Measurements from ENCODE around the gene POLD2. TPM values are rescaled to one million over a fixed set of nuclear protein-coding genes. Genes with fewer than 3 reads are reported as not detected.
A peak's percentile ranks its signal among the peaks of the same experiment; 100 is the strongest.

POLD2 gene
- polyA plus RNA-seq, 3 donors from 2014 or later, result 39.8 to 65.7 (median 48.4) TPM

- Mint-ChIP-seq H3K4me1 (peaks cover 0 to 12% of the 10 kb centered on the region in 2 donors), H3K9me3 (no peaks in the 10 kb centered on the region), H3K27ac (no peak overlapping the region), H3K27me3 (ENCODE audit: low read depth in 3 of 3) (peaks cover 0 to 11% (median 9%) of the 10 kb centered on the region in 3 donors), H3K36me3 (no peaks in the 10 kb centered on the region), H3K4me3 (peak overlapping the region in 4 of 5 donors; percentile 14 to 64 (median 18))
- DNase-seq, result no peak
These were observed 21.1 kb downstream of the POLD2 start for GRCh38 chr7:44101966-44102845.

- H3K4me1 Mint-ChIP-seq, result peaks cover 0 to 12% of the 10 kb centered on the region in 2 donors
- DNase-seq, result no peak
- no peaks in the 10 kb centered on the region for H3K9me3 Mint-ChIP-seq
- no peak overlapping the region for H3K27ac Mint-ChIP-seq
- no peak overlapping the region for H3K4me3 Mint-ChIP-seq
- peaks cover 0 to 11% (median 9%) of the 10 kb centered on the region in 3 donors for H3K27me3 Mint-ChIP-seq (ENCODE audit: low read depth in 3 of 3)
- no peaks in the 10 kb centered on the region for H3K36me3 Mint-ChIP-seq
These were observed 21.9 kb downstream of the POLD2 start for GRCh38 chr7:44101303-44101965.

GRCh38 chr7:44100458-44101302, 22.7 kb downstream of the POLD2 start:
- H3K4me3 Mint-ChIP-seq, result no peak overlapping the region
- H3K4me1 Mint-ChIP-seq, result peaks cover 0 to 10% of the 10 kb centered on the region in 2 donors

GRCh38 chr7:44099669-44100068, 23.7 kb downstream of the POLD2 start:
- Mint-ChIP-seq H3K4me1 (peaks cover 0 to 3% of the 10 kb centered on the region in 2 donors), H3K9me3 (no peaks in the 10 kb centered on the region), H3K27ac (peak overlapping the region in 1 of 6 donors; percentile 24), H3K4me3 (no peak overlapping the region), H3K36me3 (no peaks in the 10 kb centered on the region), H3K27me3 (ENCODE audit: low read depth in 3 of 3) (peaks cover 0 to 7% (median 3%) of the 10 kb centered on the region in 3 donors)
- DNase-seq, result no peak

More at GRCh38 chr7:44100458-44101302, 22.7 kb downstream of the POLD2 start:
- Mint-ChIP-seq H3K27ac (no peak overlapping the region), H3K36me3 (no peaks in the 10 kb centered on the region), H3K9me3 (no peaks in the 10 kb centered on the region), H3K27me3 (ENCODE audit: low read depth in 3 of 3) (peaks cover 0 to 10% (median 7%) of the 10 kb centered on the region in 3 donors)
- no peak for DNase-seq

GRCh38 chr7:44098092-44099068, 25.0 kb downstream of the POLD2 start:
- no peaks in the 10 kb centered on the region for H3K36me3 Mint-ChIP-seq
- H3K4me3 Mint-ChIP-seq, result no peak overlapping the region
- peaks cover 0 to 7% (median 3%) of the 10 kb centered on the region in 3 donors for H3K27me3 Mint-ChIP-seq (ENCODE audit: low read depth in 3 of 3)
- no peaks in the 10 kb centered on the region for H3K9me3 Mint-ChIP-seq
- DNase-seq, result no peak
- peaks cover 0 to 2% of the 10 kb centered on the region in 2 donors for H3K4me1 Mint-ChIP-seq
- no peak overlapping the region for H3K27ac Mint-ChIP-seq

GRCh38 chr7:44097064-44097932, 26.1 kb downstream of the POLD2 start:
- Mint-ChIP-seq H3K4me3 (no peak overlapping the region), H3K4me1 (no peaks in the 10 kb centered on the region), H3K36me3 (no peaks in the 10 kb centered on the region), H3K27me3 (ENCODE audit: low read depth in 3 of 3) (peaks cover 0 to 7% (median 2%) of the 10 kb centered on the region in 3 donors), H3K27ac (no peak overlapping the region), H3K9me3 (no peaks in the 10 kb centered on the region)
- no peak for DNase-seq

- no peaks in the 10 kb centered on the region for H3K36me3 Mint-ChIP-seq
- no peak for DNase-seq
- H3K4me1 Mint-ChIP-seq, result no peaks in the 10 kb centered on the region
- no peaks in the 10 kb centered on the region for H3K9me3 Mint-ChIP-seq
- H3K27ac Mint-ChIP-seq, result no peak overlapping the region
- H3K4me3 Mint-ChIP-seq, result no peak overlapping the region
- H3K27me3 Mint-ChIP-seq (ENCODE audit: low read depth in 3 of 3), result peaks cover 0 to 11% (median 2%) of the 10 kb centered on the region in 3 donors
These were observed 26.9 kb downstream of the POLD2 start for GRCh38 chr7:44096326-44096881.

- no peak for DNase-seq
- no peak overlapping the region for H3K27ac Mint-ChIP-seq
- no peaks in the 10 kb centered on the region for H3K36me3 Mint-ChIP-seq
- no peaks in the 10 kb centered on the region for H3K9me3 Mint-ChIP-seq
- H3K4me3 Mint-ChIP-seq, result no peak overlapping the region
- H3K4me1 Mint-ChIP-seq, result no peaks in the 10 kb centered on the region
- H3K27me3 Mint-ChIP-seq (ENCODE audit: low read depth in 3 of 3), result peaks cover 0 to 11% (median 2%) of the 10 kb centered on the region in 3 donors
These were observed 27.6 kb downstream of the POLD2 start for GRCh38 chr7:44095781-44096180.

GRCh38 chr7:44094883-44095592, 28.3 kb downstream of the POLD2 start:
- Mint-ChIP-seq H3K36me3 (no peaks in the 10 kb centered on the region), H3K27me3 (ENCODE audit: low read depth in 3 of 3) (peaks cover 0 to 8% (median 2%) of the 10 kb centered on the region in 3 donors), H3K27ac (peak overlapping the region in 1 of 6 donors; percentile 27), H3K4me1 (no peaks in the 10 kb centered on the region), H3K9me3 (no peaks in the 10 kb centered on the region), H3K4me3 (no peak overlapping the region)
- DNase-seq, result no peak

GRCh38 chr7:44094365-44094764, 29.0 kb downstream of the POLD2 start:
- Mint-ChIP-seq H3K27ac (no peak overlapping the region), H3K36me3 (no peaks in the 10 kb centered on the region), H3K27me3 (ENCODE audit: low read depth in 3 of 3) (peaks cover 0 to 6% (median 2%) of the 10 kb centered on the region in 3 donors), H3K4me1 (no peaks in the 10 kb centered on the region), H3K4me3 (no peak overlapping the region), H3K9me3 (no peaks in the 10 kb centered on the region)
- DNase-seq, result no peak

GRCh38 chr7:44093102-44093641, 30.2 kb downstream of the POLD2 start:
- no peaks in the 10 kb centered on the region for H3K4me1 Mint-ChIP-seq
- H3K4me3 Mint-ChIP-seq, result no peak overlapping the region
- H3K36me3 Mint-ChIP-seq, result no peaks in the 10 kb centered on the region
- H3K27me3 Mint-ChIP-seq (ENCODE audit: low read depth in 3 of 3), result peaks cover 0 to 7% (median 2%) of the 10 kb centered on the region in 3 donors
- no peaks in the 10 kb centered on the region for H3K9me3 Mint-ChIP-seq
- peak overlapping the region in 1 of 6 donors; percentile 53 for H3K27ac Mint-ChIP-seq
- no peak for DNase-seq

Measured in immature natural killer cell (primary cell).